Measurements from ENCODE around the gene CCDC148.

DNA sequence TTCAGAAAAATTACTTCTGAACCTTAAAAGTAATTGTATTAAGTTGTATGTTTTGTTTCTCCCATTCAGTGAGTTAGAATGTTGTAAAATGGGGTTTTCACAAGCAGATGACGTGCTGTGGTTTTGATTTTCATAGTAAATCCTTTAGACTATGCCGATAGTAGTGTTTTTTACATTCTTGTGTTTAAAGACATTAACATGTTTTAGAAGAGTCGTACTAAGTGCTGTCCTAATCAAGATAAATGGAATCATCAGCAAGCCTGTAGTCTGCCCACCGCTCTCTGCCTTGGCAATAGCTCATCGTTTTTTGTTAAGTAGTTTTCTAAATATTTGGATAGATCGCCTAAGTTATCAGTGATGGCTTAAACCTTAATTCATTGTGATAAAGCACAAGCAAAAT is 21.7 kb upstream of the CCDC148 start:
- TF ChIP-seq HDGF (IDR thresholded peaks at IDR 0.05), result no peak
- TF ChIP-seq POLR2AphosphoS2 (IDR thresholded peaks at IDR 0.05; ENCODE audit: low read depth, low read length), result no peak
- TF ChIP-seq RBBP5 (conservative IDR thresholded peaks at IDR 0.05), result no peak
- no peak for TF ChIP-seq TCF12 (IDR thresholded peaks at IDR 0.05; ENCODE audit: low read depth, low read length)
- TF ChIP-seq CHD4 (IDR thresholded peaks at IDR 0.05), result no peak
- no peak for TF ChIP-seq BRCA1 (IDR thresholded peaks at IDR 0.05; ENCODE audit: low read depth, low read length)
- no peak for TF ChIP-seq POLR2A (IDR thresholded peaks at IDR 0.05; ENCODE audit: low read depth, low read length)
- TF ChIP-seq, protein P1, sequence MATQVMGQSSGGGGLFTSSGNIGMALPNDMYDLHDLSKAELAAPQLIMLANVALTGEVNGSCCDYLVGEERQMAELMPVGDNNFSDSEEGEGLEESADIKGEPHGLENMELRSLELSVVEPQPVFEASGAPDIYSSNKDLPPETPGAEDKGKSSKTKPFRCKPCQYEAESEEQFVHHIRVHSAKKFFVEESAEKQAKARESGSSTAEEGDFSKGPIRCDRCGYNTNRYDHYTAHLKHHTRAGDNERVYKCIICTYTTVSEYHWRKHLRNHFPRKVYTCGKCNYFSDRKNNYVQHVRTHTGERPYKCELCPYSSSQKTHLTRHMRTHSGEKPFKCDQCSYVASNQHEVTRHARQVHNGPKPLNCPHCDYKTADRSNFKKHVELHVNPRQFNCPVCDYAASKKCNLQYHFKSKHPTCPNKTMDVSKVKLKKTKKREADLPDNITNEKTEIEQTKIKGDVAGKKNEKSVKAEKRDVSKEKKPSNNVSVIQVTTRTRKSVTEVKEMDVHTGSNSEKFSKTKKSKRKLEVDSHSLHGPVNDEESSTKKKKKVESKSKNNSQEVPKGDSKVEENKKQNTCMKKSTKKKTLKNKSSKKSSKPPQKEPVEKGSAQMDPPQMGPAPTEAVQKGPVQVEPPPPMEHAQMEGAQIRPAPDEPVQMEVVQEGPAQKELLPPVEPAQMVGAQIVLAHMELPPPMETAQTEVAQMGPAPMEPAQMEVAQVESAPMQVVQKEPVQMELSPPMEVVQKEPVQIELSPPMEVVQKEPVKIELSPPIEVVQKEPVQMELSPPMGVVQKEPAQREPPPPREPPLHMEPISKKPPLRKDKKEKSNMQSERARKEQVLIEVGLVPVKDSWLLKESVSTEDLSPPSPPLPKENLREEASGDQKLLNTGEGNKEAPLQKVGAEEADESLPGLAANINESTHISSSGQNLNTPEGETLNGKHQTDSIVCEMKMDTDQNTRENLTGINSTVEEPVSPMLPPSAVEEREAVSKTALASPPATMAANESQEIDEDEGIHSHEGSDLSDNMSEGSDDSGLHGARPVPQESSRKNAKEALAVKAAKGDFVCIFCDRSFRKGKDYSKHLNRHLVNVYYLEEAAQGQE (IDR thresholded peaks at IDR 0.05; ENCODE audit: low read depth, low read length), result no peak
- TF ChIP-seq, protein P2, sequence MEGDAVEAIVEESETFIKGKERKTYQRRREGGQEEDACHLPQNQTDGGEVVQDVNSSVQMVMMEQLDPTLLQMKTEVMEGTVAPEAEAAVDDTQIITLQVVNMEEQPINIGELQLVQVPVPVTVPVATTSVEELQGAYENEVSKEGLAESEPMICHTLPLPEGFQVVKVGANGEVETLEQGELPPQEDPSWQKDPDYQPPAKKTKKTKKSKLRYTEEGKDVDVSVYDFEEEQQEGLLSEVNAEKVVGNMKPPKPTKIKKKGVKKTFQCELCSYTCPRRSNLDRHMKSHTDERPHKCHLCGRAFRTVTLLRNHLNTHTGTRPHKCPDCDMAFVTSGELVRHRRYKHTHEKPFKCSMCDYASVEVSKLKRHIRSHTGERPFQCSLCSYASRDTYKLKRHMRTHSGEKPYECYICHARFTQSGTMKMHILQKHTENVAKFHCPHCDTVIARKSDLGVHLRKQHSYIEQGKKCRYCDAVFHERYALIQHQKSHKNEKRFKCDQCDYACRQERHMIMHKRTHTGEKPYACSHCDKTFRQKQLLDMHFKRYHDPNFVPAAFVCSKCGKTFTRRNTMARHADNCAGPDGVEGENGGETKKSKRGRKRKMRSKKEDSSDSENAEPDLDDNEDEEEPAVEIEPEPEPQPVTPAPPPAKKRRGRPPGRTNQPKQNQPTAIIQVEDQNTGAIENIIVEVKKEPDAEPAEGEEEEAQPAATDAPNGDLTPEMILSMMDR (IDR thresholded peaks at IDR 0.05 in 2 of 3, conservative IDR thresholded peaks at IDR 0.05 in 1 of 3; ENCODE audit: control insufficient read depth in 2 of 3, extremely low read depth in 1 of 3, insufficient read depth in 1 of 3, low read depth in 3 of 3, low read length in 3 of 3), result no peak
- no peak for TF ChIP-seq EGR1 (IDR thresholded peaks at IDR 0.05; ENCODE audit: borderline replicate concordance in 1 of 2, low read depth in 2 of 2, low read length in 2 of 2)
- no peak for TF ChIP-seq RAD51 (IDR thresholded peaks at IDR 0.05)
- TF ChIP-seq EZH2 (IDR thresholded peaks at IDR 0.05; ENCODE audit: borderline replicate concordance, control insufficient read depth, low read depth, low read length), result no peak
- TF ChIP-seq CREB1 (IDR thresholded peaks at IDR 0.05; ENCODE audit: low read depth), result no peak
